Osteocyte (in vitro differentiated cells): ENCODE measurements around the gene RAD51B. TPM values are rescaled to one million over a fixed set of nuclear protein-coding genes. Genes with fewer than 3 reads are reported as not detected.

Experiments used
- DNase-seq: peaks from one replicate; pipeline ENCODE4 v3.0.0; 2021; ENCODE audit warnings: mixed read lengths; ENCODE audit not compliant: unreplicated experiment; ENCODE audit errors: extremely low spot score
- H3K27ac Mint-ChIP-seq: one replicate; pipeline ENCODE4 v1.8.0; 2021; ENCODE audit warnings: mild to moderate bottlenecking, mixed read lengths; ENCODE audit not compliant: unreplicated experiment
- H3K27me3 Mint-ChIP-seq: one replicate; pipeline ENCODE4 v1.8.0; 2021; ENCODE audit warnings: mixed read lengths; ENCODE audit not compliant: unreplicated experiment
- H3K36me3 Mint-ChIP-seq: one replicate; pipeline ENCODE4 v1.8.0; 2021; ENCODE audit warnings: mixed read lengths; ENCODE audit not compliant: unreplicated experiment
- H3K4me1 Mint-ChIP-seq: one replicate; pipeline ENCODE4 v1.8.0; 2021; ENCODE audit warnings: mixed read lengths; ENCODE audit not compliant: unreplicated experiment
- H3K4me3 Mint-ChIP-seq: one replicate; pipeline ENCODE4 v1.8.0; 2021; ENCODE audit warnings: mild to moderate bottlenecking, moderate library complexity, mixed read lengths; ENCODE audit not compliant: unreplicated experiment
- H3K9me3 Mint-ChIP-seq: one replicate; pipeline ENCODE4 v1.8.0; 2021; ENCODE audit warnings: mixed read lengths; ENCODE audit not compliant: unreplicated experiment
- total RNA-seq: library from RNA; stranded (reverse); gene quantifications from 2 replicates; pipeline ENCODE4 v1.2.1, GENCODE V29; 2021
- TF ChIP-seq, protein P1 (sequence below): fragments of 200-600 bp; sonication (generic); IDR thresholded peaks from 2 replicates; pipeline ENCODE4 v1.5.0; 2021; ENCODE audit warnings: antibody characterized with exemption, mild to moderate bottlenecking, moderate library complexity

Gene RAD51B
- total RNA-seq, 1 donor from 2014 or later: 12.7 TPM

DNA sequence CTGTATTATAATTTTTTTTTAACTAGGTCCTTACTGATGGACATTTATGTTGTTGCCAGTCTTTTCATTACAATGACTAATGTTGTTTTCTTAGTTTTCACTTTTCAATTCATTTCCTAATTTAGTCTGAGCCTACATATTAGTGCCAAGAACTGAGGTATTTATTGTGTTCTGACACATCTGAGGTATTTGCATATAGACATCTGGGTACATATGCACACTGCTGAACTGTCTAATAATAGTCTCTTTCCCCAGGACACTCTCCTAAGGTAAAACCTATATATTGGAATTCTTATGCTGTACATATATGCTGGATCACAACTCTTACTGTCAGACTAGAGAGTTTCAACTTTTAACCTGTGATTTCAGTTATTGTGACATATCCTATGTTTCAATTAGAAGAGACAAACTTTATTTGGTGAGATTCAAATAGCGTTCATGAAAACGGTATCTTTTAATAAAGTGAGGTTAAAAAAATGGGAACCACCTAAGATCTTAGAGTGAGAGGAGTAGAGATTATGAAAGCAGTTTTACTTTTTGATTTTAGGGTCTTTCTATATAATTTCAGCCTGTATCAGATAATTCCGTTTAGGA lies 263.2 kb downstream of the RAD51B start:
- peaks cover 4% of the 10 kb centered on the region for H3K4me1 Mint-ChIP-seq
- no peaks in the 10 kb centered on the region for H3K36me3 Mint-ChIP-seq
- no peak for DNase-seq
- H3K4me3 Mint-ChIP-seq: no peak overlapping the region
- no peak overlapping the region for H3K27ac Mint-ChIP-seq
- TF ChIP-seq, protein P1, sequence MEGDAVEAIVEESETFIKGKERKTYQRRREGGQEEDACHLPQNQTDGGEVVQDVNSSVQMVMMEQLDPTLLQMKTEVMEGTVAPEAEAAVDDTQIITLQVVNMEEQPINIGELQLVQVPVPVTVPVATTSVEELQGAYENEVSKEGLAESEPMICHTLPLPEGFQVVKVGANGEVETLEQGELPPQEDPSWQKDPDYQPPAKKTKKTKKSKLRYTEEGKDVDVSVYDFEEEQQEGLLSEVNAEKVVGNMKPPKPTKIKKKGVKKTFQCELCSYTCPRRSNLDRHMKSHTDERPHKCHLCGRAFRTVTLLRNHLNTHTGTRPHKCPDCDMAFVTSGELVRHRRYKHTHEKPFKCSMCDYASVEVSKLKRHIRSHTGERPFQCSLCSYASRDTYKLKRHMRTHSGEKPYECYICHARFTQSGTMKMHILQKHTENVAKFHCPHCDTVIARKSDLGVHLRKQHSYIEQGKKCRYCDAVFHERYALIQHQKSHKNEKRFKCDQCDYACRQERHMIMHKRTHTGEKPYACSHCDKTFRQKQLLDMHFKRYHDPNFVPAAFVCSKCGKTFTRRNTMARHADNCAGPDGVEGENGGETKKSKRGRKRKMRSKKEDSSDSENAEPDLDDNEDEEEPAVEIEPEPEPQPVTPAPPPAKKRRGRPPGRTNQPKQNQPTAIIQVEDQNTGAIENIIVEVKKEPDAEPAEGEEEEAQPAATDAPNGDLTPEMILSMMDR: no peak
- no peaks in the 10 kb centered on the region for H3K27me3 Mint-ChIP-seq
- H3K9me3 Mint-ChIP-seq: no peaks in the 10 kb centered on the region

DNA sequence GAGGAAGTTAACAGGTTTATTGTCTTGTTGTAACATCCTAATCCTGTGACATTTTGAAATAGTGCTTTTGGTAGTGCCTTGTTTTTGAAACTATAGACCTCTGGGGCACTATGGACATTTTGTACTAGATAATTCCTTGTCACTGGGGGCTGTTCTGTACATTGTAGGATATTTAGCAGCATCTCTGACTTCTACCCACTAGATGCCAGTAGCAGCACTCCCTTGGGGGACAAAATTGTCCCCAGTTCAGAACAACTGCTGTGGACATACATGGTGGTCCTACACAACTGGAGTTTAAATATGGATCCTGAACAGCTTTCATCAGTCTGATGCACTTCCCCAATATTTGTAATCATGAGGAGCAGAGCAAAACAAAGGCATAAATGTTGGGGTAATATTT lies 264.7 kb downstream of the RAD51B start:
- Mint-ChIP-seq H3K9me3 (no peaks in the 10 kb centered on the region), H3K4me1 (peaks cover 16% of the 10 kb centered on the region), H3K27me3 (no peaks in the 10 kb centered on the region), H3K27ac (no peak overlapping the region), H3K36me3 (no peaks in the 10 kb centered on the region), H3K4me3 (no peak overlapping the region)
- no peak for DNase-seq
- TF ChIP-seq, protein P1: peak; percentile 40

DNA sequence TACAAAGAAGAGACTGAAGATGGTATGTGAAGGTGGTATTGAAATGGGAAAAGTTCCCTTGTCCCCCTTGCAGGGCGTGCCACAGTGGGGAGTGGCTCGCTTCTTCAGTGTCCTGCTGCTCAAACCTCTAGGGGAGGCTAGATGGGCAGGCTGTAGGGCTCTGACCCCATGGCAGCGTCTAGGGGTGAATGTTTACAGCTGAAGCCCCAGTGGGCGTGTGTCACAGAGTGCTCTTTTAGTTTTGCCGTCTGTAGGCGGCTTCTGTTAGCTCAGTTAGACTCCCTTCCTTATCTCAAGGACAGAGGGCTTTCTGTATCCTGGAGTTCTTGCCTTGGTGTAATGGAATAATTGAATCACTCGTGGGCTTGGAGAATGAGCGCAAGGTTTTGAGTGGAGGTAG lies 266.2 kb downstream of the RAD51B start:
- Mint-ChIP-seq H3K9me3 (no peaks in the 10 kb centered on the region), H3K36me3 (no peaks in the 10 kb centered on the region), H3K4me3 (no peak overlapping the region), H3K4me1 (peaks cover 20% of the 10 kb centered on the region), H3K27me3 (no peaks in the 10 kb centered on the region), H3K27ac (no peak overlapping the region)
- DNase-seq: no peak
- TF ChIP-seq, protein P1: no peak

DNA sequence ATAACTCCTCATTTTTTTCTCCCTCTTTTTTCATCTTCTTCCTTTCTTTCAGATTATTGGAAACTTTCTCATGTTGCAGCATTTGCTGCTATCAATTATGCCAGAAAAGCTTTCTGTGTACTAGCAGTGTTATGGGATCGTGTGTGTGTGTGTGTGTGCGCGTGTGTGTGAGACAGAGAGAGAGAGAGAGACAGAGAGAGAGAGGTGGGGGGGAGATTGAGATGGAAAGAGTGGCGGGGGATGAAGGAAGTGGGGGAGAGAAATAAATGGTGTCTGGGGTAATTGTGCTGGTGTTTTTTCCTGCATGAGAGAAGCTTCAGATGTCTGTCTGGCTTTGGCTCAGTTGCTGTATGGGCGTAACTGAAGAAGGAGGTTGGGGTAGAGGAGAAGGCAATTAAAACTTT lies 268.9 kb downstream of the RAD51B start:
- H3K4me1 Mint-ChIP-seq: peaks cover 20% of the 10 kb centered on the region
- peaks cover 2% of the 10 kb centered on the region for H3K36me3 Mint-ChIP-seq
- TF ChIP-seq, protein P1: no peak
- no peak for DNase-seq
- H3K4me3 Mint-ChIP-seq: no peak overlapping the region
- no peaks in the 10 kb centered on the region for H3K27me3 Mint-ChIP-seq
- H3K27ac Mint-ChIP-seq: peak overlapping the region; percentile 80
- no peaks in the 10 kb centered on the region for H3K9me3 Mint-ChIP-seq

DNA sequence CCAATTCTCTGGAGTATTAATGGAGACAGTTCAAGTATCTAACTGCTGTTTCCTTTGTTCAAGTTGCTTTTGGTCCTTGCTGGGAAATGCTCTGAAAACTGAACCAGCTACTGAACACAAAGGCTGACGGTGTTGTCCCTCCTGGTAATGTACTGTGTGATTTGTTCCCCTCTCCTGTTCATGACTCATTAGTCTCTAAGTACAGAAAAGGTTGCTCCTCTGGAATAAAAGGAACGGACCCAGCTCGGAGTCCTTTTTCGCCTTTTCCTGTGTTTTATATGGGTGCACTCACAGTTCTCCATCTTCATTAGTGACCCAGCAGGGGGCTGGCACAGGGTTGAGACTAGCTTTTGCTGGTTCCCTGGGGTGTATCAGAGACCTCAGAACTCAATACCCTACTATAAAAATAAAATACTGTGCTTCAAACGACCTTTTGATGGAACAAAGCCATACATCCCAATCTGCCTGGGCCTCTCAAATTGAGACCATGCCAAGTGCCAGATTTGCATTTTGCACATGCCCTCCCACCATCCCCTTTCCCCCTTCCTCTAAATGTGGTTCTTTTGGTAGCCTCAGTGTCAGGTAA lies 269.7 kb downstream of the RAD51B start:
- H3K27me3 Mint-ChIP-seq: no peaks in the 10 kb centered on the region
- H3K4me1 Mint-ChIP-seq: peaks cover 20% of the 10 kb centered on the region
- H3K36me3 Mint-ChIP-seq: peaks cover 2% of the 10 kb centered on the region
- no peak overlapping the region for H3K4me3 Mint-ChIP-seq
- TF ChIP-seq, protein P1: no peak
- DNase-seq: no peak
- H3K27ac Mint-ChIP-seq: peak overlapping the region; percentile 80
- H3K9me3 Mint-ChIP-seq: no peaks in the 10 kb centered on the region
